IgD-negative memory B cell (primary cell): Measurements from ENCODE around the gene CNTNAP4. TPM values are rescaled to one million over a fixed set of nuclear protein-coding genes. Genes with fewer than 3 reads are reported as not detected.

ENCODE experiments used
- H3K27ac Mint-ChIP-seq, 3 donors: one replicate each; pipeline ENCODE4 v1.8.0; 2020 to 2022; ENCODE audit warnings: mild to moderate bottlenecking in 3 of 3, mixed read lengths in 3 of 3, moderate library complexity in 1 of 3
- H3K27me3 Mint-ChIP-seq: one replicate; pipeline ENCODE4 v1.8.0; 2021; ENCODE audit warnings: mixed read lengths
- H3K36me3 Mint-ChIP-seq: one replicate; pipeline ENCODE4 v1.8.0; 2020; ENCODE audit warnings: mild to moderate bottlenecking, mixed read lengths
- H3K4me1 Mint-ChIP-seq, 3 donors: one replicate each; pipeline ENCODE4 v1.8.0; 2020 to 2022; ENCODE audit warnings: mixed read lengths in 3 of 3, mild to moderate bottlenecking in 1 of 3
- H3K4me3 Mint-ChIP-seq, 4 donors: one replicate each; pipeline ENCODE4 v1.8.0; 2020 to 2022; ENCODE audit warnings: mild to moderate bottlenecking in 4 of 4, mixed read lengths in 4 of 4, moderate library complexity in 3 of 4
- H3K9me3 Mint-ChIP-seq, 3 donors: one replicate each; pipeline ENCODE4 v1.8.0; 2020 to 2021; ENCODE audit warnings: mixed read lengths in 3 of 3, mild to moderate bottlenecking in 1 of 3
- polyA plus RNA-seq: library from polyadenylated mRNA; unstranded; fragments of 300-500 nt; fragmentation: Illumina TruSeq; gene quantifications from one replicate; pipeline ENCODE4 v1.2.3, GENCODE V29; 2021

Gene CNTNAP4
- not detected for polyA plus RNA-seq

- Mint-ChIP-seq H3K4me1 (no peaks in the 10 kb centered on the region), H3K27ac (no peak within 1 kb of the TSS), H3K27me3 (peaks cover 3% of the 10 kb centered on the region), H3K4me3 (no peak within 1 kb of the TSS), H3K36me3 (no peaks in the 10 kb centered on the region), H3K9me3 (peaks cover 0 to 7% (median 6%) of the 10 kb centered on the region in 3 donors)
Observed at GRCh38 chr16:76276745-76277438, at the start of gene CNTNAP4. Gene CNTNAP4, plus strand, starts transcription at chr16:76277401. Its CDS starts 262 bp downstream, at chr16:76277663.

- Mint-ChIP-seq H3K27me3 (no peaks in the 10 kb centered on the region), H3K4me1 (no peaks in the 10 kb centered on the region), H3K4me3 (no peak overlapping the region), H3K36me3 (no peaks in the 10 kb centered on the region), H3K9me3 (peaks cover 3 to 9% (median 3%) of the 10 kb centered on the region in 3 donors), H3K27ac (no peak overlapping the region)
Observed at GRCh38 chr16:76228546-76229146, 48.6 kb upstream of the CNTNAP4 start.

DNA sequence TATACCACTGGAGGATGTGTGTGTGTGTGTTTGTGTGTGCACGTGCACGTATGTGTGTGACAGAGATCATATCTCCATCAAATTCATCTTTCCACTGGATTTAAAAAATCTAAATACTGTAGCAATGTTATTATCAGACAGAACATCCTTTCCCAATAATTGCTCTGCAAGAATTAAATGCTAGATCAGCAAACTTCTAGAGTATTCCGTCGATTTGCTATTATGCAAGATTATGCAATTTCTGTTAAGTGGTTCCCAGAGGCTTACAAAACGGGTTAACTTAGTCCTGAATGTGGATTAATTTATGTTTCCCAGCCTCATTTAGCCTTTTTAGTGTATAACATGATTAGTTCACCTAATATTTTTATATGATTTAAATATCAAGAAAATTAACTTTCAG lies 44.5 kb upstream of the CNTNAP4 start:
- no peaks in the 10 kb centered on the region for H3K27me3 Mint-ChIP-seq
- no peaks in the 10 kb centered on the region for H3K36me3 Mint-ChIP-seq
- no peak overlapping the region for H3K4me3 Mint-ChIP-seq
- H3K9me3 Mint-ChIP-seq: peaks cover 3 to 9% (median 5%) of the 10 kb centered on the region in 3 donors
- no peaks in the 10 kb centered on the region for H3K4me1 Mint-ChIP-seq
- H3K27ac Mint-ChIP-seq: no peak overlapping the region

- H3K36me3 Mint-ChIP-seq: no peaks in the 10 kb centered on the region
- no peaks in the 10 kb centered on the region for H3K27me3 Mint-ChIP-seq
- peak overlapping the region in 1 of 3 donors; percentile 59 for H3K27ac Mint-ChIP-seq
- H3K4me3 Mint-ChIP-seq: no peak overlapping the region
- no peaks in the 10 kb centered on the region for H3K4me1 Mint-ChIP-seq
- peaks cover 0 to 5% (median 3%) of the 10 kb centered on the region in 3 donors for H3K9me3 Mint-ChIP-seq
Observed at GRCh38 chr16:76235025-76235424, 42.2 kb upstream of the CNTNAP4 start.

DNA sequence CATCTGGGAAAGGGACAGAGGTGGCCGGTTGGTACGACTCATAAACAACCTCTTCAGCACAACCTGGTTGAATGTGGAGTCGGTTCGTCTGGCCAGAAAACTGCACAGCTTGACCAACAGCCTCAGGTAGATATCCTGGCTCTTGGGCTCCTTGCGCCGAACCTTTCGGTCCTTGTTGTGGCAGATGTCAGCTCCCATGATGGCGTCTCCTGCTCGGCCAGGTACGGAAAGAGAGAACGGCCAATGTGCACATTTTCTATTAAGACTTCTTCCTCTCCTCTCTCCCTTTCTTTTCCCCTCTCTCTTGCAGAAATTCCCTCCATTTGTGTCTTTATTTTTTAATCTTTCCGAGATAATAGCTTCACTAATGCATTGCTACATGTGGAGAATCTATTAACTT lies 41.8 kb upstream of the CNTNAP4 start:
- Mint-ChIP-seq H3K4me3 (no peak overlapping the region), H3K9me3 (peaks cover 0 to 5% (median 3%) of the 10 kb centered on the region in 3 donors), H3K4me1 (no peaks in the 10 kb centered on the region), H3K27ac (peak overlapping the region in 1 of 3 donors; percentile 59), H3K36me3 (no peaks in the 10 kb centered on the region), H3K27me3 (no peaks in the 10 kb centered on the region)

GRCh38 chr16:76237471-76237870 lies 39.7 kb upstream of the CNTNAP4 start:
- H3K27me3 Mint-ChIP-seq: no peaks in the 10 kb centered on the region
- no peaks in the 10 kb centered on the region for H3K4me1 Mint-ChIP-seq
- peaks cover 0 to 2% (median 0%) of the 10 kb centered on the region in 3 donors for H3K9me3 Mint-ChIP-seq
- H3K27ac Mint-ChIP-seq: no peak overlapping the region
- no peak overlapping the region for H3K4me3 Mint-ChIP-seq
- no peaks in the 10 kb centered on the region for H3K36me3 Mint-ChIP-seq

DNA sequence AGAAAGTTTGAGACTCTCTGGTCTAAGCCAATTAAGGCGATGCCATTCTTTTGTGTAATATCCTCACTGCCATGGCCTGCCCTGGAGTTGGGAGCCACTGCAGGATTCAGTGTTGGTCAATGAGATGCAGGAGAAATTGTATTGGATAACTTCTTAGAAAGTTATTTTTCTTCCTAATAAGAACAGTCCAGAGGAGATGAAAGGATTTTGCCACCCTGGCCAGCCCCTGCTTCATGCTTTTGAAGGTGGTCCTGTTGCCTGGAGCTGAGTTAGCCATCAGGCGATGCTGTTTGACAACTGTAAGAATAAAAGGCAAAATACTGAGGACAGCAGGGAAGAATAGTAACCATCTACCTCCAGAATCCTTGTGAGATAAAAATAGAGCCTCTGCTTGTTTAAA lies 35.4 kb upstream of the CNTNAP4 start:
- Mint-ChIP-seq H3K27me3 (no peaks in the 10 kb centered on the region), H3K27ac (no peak overlapping the region), H3K36me3 (no peaks in the 10 kb centered on the region), H3K4me3 (no peak overlapping the region), H3K9me3 (no peaks in the 10 kb centered on the region), H3K4me1 (no peaks in the 10 kb centered on the region)

DNA sequence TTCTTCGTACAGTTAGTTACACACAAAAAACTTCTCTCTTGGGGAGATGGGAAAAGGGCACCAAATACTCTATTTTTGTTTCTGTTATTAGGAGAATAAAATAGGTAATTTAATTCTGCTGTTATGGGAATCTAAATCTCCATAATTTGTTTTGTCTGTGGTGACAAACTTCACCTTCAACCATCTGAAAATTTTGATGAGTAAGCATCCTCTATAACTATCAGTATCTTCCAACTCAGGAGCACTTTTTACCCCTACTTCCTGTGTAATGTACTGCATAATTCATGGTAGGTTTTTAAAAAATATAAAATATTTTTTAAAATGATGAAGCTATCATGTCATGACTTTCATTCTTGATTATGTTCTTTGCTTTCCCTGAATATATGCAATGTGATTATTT lies 33.6 kb upstream of the CNTNAP4 start:
- H3K4me1 Mint-ChIP-seq: no peaks in the 10 kb centered on the region
- H3K9me3 Mint-ChIP-seq: peaks cover 0 to 2% (median 0%) of the 10 kb centered on the region in 3 donors
- H3K4me3 Mint-ChIP-seq: no peak overlapping the region
- H3K27ac Mint-ChIP-seq: no peak overlapping the region
- H3K27me3 Mint-ChIP-seq: no peaks in the 10 kb centered on the region
- H3K36me3 Mint-ChIP-seq: no peaks in the 10 kb centered on the region

DNA sequence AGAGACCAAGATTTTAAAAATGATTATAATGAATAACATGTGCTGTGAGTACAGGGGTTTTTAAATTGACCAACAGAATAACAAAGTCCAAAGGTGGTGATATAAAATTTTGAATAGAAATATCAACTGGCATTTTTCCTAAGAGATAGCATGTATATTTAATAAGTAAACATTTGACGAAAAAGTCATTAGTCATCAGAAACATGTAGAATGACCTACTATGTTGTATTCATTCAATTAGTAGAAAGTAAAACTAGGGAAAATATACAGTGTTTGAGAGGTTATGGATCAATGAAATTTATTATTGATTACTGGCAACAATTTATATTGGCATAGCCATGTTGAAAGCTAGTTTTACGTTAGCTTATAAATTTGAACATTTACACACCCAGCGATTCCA lies 30.6 kb upstream of the CNTNAP4 start:
- Mint-ChIP-seq H3K36me3 (no peaks in the 10 kb centered on the region), H3K4me1 (no peaks in the 10 kb centered on the region), H3K27ac (no peak overlapping the region), H3K27me3 (no peaks in the 10 kb centered on the region), H3K9me3 (peaks cover 0 to 2% (median 0%) of the 10 kb centered on the region in 3 donors), H3K4me3 (no peak overlapping the region)

- H3K9me3 Mint-ChIP-seq: peaks cover 0 to 8% (median 5%) of the 10 kb centered on the region in 3 donors
- H3K4me1 Mint-ChIP-seq: peaks cover 0 to 1% (median 0%) of the 10 kb centered on the region in 3 donors
- no peaks in the 10 kb centered on the region for H3K36me3 Mint-ChIP-seq
- no peak overlapping the region for H3K4me3 Mint-ChIP-seq
- H3K27me3 Mint-ChIP-seq: no peaks in the 10 kb centered on the region
- no peak overlapping the region for H3K27ac Mint-ChIP-seq
Observed at GRCh38 chr16:76265434-76266045, 11.7 kb upstream of the CNTNAP4 start.

GRCh38 chr16:76268824-76269223 lies 8.4 kb upstream of the CNTNAP4 start:
- H3K27ac Mint-ChIP-seq: no peak overlapping the region
- no peaks in the 10 kb centered on the region for H3K27me3 Mint-ChIP-seq
- H3K4me1 Mint-ChIP-seq: no peaks in the 10 kb centered on the region
- peaks cover 4 to 13% (median 11%) of the 10 kb centered on the region in 3 donors for H3K9me3 Mint-ChIP-seq
- no peak overlapping the region for H3K4me3 Mint-ChIP-seq
- H3K36me3 Mint-ChIP-seq: no peaks in the 10 kb centered on the region

GRCh38 chr16:76277460-76278030 lies 344 bp downstream of the CNTNAP4 start:
- peaks cover 3% of the 10 kb centered on the region for H3K27me3 Mint-ChIP-seq

DNA sequence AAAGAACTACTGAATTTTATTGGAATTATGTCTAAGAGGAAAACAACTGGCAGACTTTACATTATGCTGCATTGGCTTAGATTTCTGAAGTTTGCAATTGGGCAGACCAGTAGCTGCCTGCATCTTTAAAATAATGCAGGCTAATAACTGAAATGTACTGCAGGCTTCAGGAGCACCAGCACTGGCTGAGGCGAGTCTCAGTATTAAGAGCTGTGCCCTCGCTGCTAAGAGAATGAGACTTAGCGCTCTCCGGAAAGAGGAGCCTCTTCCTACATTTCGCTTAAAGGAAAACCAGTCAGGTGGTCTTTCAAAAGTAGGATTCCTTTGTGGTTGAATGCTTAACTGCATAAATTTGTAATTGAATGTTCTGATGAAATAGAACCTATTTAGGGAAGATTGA lies 885 bp downstream of the CNTNAP4 start:
- no peak overlapping the region for H3K4me3 Mint-ChIP-seq
- H3K4me1 Mint-ChIP-seq: no peaks in the 10 kb centered on the region
- no peaks in the 10 kb centered on the region for H3K36me3 Mint-ChIP-seq
- H3K27me3 Mint-ChIP-seq: peaks cover 3% of the 10 kb centered on the region
- peaks cover 0 to 2% (median 0%) of the 10 kb centered on the region in 3 donors for H3K9me3 Mint-ChIP-seq
- no peak overlapping the region for H3K27ac Mint-ChIP-seq

More at GRCh38 chr16:76277460-76278030, 344 bp downstream of the CNTNAP4 start:
- no peak overlapping the region for H3K27ac Mint-ChIP-seq
- peaks cover 0 to 6% (median under 1%) of the 10 kb centered on the region in 3 donors for H3K9me3 Mint-ChIP-seq
- no peaks in the 10 kb centered on the region for H3K4me1 Mint-ChIP-seq
- H3K4me3 Mint-ChIP-seq: no peak overlapping the region
- no peaks in the 10 kb centered on the region for H3K36me3 Mint-ChIP-seq

GRCh38 chr16:76278980-76279379 lies 1.8 kb downstream of the CNTNAP4 start:
- H3K9me3 Mint-ChIP-seq: peaks cover 0 to 1% (median 0%) of the 10 kb centered on the region in 3 donors
- no peaks in the 10 kb centered on the region for H3K4me1 Mint-ChIP-seq
- no peak overlapping the region for H3K4me3 Mint-ChIP-seq
- H3K36me3 Mint-ChIP-seq: no peaks in the 10 kb centered on the region
- peaks cover 3% of the 10 kb centered on the region for H3K27me3 Mint-ChIP-seq
- H3K27ac Mint-ChIP-seq: no peak overlapping the region
